SK-N-SH treated with all-trans-retinoic acid at 6 μM for 48 hours (cell line): ENCODE measurements around the gene NBEAL1.
A peak's percentile ranks its signal among the peaks of the same experiment; 100 is the strongest.
"Not testable (repeated sequence)": the region's sequence is repeated elsewhere in the genome, so short reads cannot be mapped to it uniquely, and the experiment has no call there.

Experiments used
- ATAC-seq: fragments of 200-7000 bp; cut with Tn5 transposase; 3 replicates; pipeline ENCODE4 v1.9.1; 2020; ENCODE audit warnings: mild to moderate bottlenecking, moderate library complexity
- BACH2 ChIP-seq: fragments of 250-450 bp; sonication (Bioruptor Pico); IDR thresholded peaks from 2 replicates; pipeline ENCODE4 v1.9.0; 2021; ENCODE audit warnings: mild to moderate bottlenecking, borderline replicate concordance
- ESRRG ChIP-seq: fragments of 250-450 bp; sonication (Bioruptor Pico); IDR thresholded peaks from 2 replicates; pipeline ENCODE4 v1.6.1; 2021; ENCODE audit warnings: mild to moderate bottlenecking
- RARB ChIP-seq: fragments of 250-450 bp; sonication (Bioruptor Pico); IDR thresholded peaks from 2 replicates; pipeline ENCODE4 v1.8.0; 2021; ENCODE audit warnings: mild to moderate bottlenecking, moderate library complexity
- SNAI2 ChIP-seq: fragments of 250-450 bp; sonication (Bioruptor Pico); IDR thresholded peaks from 2 replicates; pipeline ENCODE4 v1.5.0; 2020; ENCODE audit warnings: mild to moderate bottlenecking, moderate library complexity
- TOX ChIP-seq: fragments of 250-450 bp; sonication (Bioruptor Pico); IDR thresholded peaks from 2 replicates; pipeline ENCODE4 v1.8.0; 2021; ENCODE audit warnings: mild to moderate bottlenecking, moderate library complexity, borderline replicate concordance
- ZC3H10 ChIP-seq: fragments of 250-450 bp; sonication (Bioruptor Pico); IDR thresholded peaks from 2 replicates; pipeline ENCODE4 v1.5.1; 2021; ENCODE audit warnings: mild to moderate bottlenecking, moderate library complexity
- ZFP3 ChIP-seq: fragments of 250-450 bp; sonication (Bioruptor Pico); IDR thresholded peaks from 2 replicates; pipeline ENCODE4 v1.5.0; 2020; ENCODE audit warnings: mild to moderate bottlenecking, moderate library complexity
- ZFP30 ChIP-seq: fragments of 450-650 bp; formaldehyde crosslinking; IDR thresholded peaks from 2 replicates; pipeline ENCODE4 v1.5.0; 2022; ENCODE audit warnings: mild to moderate bottlenecking, moderate library complexity
- ZNF565 ChIP-seq: fragments of 450-650 bp; formaldehyde crosslinking; conservative IDR thresholded peaks from 2 replicates; pipeline ENCODE4 v1.5.0; 2020; ENCODE audit warnings: low read depth, mild to moderate bottlenecking, moderate library complexity
- ZNF8 ChIP-seq: fragments of 450-650 bp; formaldehyde crosslinking; IDR thresholded peaks from 2 replicates; pipeline ENCODE4 v1.5.0; 2020; ENCODE audit warnings: mild to moderate bottlenecking, moderate library complexity
- TF ChIP-seq, protein P1 (sequence below): fragments of 250-450 bp; sonication (Bioruptor Pico); IDR thresholded peaks from 2 replicates; pipeline ENCODE4 v1.5.1; 2020; ENCODE audit warnings: low read depth, mild to moderate bottlenecking, moderate library complexity
- TF ChIP-seq, protein P2 (sequence below): fragments of 250-450 bp; sonication (Bioruptor Pico); IDR thresholded peaks from 2 replicates; pipeline ENCODE4 v1.8.0; 2020; ENCODE audit warnings: mild to moderate bottlenecking, moderate library complexity, borderline replicate concordance
- TF ChIP-seq, protein P3 (sequence below): fragments of 250-450 bp; sonication (Bioruptor Pico); IDR thresholded peaks from 2 replicates; pipeline ENCODE4 v1.8.0; 2021; ENCODE audit warnings: low read depth, mild to moderate bottlenecking, moderate library complexity, borderline replicate concordance
- TF ChIP-seq, protein P4 (sequence below): fragments of 250-450 bp; sonication (Bioruptor Pico); IDR thresholded peaks from 2 replicates; pipeline ENCODE4 v1.5.0; 2020; ENCODE audit warnings: mild to moderate bottlenecking, moderate library complexity

NBEAL1 gene

DNA sequence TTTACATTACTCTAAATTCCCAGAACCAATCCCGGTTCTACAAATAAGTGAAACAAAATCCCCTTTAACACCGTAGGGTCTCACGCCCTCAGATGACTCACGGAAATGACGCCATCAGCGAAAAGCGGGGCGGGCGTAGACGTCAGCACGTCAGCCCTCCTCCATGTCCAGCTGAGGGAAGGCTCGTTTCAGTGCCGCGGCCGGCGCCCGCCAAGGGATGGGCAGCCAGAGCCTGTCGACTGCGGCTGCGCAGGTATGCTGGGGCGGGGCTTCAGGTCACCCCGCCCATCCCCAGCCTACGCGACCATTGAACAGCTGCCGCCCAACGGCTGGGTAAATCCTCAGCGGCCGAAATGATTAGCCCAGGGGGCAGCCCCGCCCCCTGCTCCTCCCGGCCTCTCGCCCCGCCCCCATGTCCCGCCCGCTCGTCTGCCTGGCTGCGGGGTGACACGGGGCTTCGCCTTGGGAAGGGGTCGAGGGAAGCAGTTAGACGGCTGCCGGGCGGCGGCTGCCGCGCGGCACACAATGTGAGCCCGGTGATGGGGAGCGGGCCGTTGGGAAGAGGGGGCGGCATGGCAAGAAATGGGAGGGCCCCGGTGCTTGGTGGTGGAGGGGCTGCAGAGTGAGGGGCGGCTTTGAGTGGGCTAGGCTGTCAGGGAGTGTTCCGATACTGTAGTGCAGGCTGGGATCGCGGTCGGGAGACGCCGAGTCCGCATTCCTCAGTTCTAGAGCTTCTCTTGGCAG, at the start of gene NBEAL1:
NBEAL1 (plus strand) TSS at position 420 of the 744 bp plus-strand sequence. CDS start 1,510 bp downstream, outside the sequence.
- TF ChIP-seq, protein P1, sequence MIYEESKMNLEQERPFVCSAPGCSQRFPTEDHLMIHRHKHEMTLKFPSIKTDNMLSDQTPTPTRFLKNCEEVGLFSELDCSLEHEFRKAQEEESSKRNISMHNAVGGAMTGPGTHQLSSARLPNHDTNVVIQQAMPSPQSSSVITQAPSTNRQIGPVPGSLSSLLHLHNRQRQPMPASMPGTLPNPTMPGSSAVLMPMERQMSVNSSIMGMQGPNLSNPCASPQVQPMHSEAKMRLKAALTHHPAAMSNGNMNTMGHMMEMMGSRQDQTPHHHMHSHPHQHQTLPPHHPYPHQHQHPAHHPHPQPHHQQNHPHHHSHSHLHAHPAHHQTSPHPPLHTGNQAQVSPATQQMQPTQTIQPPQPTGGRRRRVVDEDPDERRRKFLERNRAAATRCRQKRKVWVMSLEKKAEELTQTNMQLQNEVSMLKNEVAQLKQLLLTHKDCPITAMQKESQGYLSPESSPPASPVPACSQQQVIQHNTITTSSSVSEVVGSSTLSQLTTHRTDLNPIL: 0 out of 2 replicates have a peak, but pooled peaks have one; percentile 28
- TF ChIP-seq, protein P2, sequence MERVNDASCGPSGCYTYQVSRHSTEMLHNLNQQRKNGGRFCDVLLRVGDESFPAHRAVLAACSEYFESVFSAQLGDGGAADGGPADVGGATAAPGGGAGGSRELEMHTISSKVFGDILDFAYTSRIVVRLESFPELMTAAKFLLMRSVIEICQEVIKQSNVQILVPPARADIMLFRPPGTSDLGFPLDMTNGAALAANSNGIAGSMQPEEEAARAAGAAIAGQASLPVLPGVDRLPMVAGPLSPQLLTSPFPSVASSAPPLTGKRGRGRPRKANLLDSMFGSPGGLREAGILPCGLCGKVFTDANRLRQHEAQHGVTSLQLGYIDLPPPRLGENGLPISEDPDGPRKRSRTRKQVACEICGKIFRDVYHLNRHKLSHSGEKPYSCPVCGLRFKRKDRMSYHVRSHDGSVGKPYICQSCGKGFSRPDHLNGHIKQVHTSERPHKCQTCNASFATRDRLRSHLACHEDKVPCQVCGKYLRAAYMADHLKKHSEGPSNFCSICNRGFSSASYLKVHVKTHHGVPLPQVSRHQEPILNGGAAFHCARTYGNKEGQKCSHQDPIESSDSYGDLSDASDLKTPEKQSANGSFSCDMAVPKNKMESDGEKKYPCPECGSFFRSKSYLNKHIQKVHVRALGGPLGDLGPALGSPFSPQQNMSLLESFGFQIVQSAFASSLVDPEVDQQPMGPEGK (CRISPR knock-in tag): no peak
- ATAC-seq: peak; percentile 92

DNA sequence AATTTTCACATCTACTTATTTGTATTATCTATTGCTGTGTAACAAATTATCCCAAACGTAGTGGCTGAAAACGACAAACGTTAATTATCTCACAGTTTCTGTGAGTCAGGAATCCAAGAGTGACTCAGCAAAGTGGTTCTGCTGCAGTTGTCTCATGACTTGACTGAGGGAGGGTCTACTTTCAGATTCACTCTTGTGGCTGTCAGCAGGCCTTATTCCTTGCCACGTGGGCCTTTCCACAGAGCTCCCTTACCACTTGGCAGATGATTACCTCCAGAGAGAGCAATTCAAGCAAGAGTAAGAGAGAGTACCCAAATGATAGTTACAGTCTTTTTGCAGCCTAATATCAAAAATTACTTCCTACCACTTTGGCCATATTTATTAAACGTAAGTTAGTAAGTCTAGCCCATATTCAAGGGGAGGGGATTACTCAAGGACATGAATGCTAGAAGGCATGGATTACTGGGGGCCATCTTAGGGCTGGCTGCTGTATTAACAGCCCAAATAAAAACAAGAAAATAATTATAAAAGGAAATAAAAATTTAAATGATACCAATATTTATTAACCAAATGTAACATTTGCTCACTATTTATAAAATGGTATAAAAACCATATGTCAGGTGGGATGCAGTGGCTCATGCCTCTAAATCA, 48.7 kb upstream of the NBEAL1 start:
- TF ChIP-seq RARB (CRISPR knock-in tag) (no peak), BACH2 (CRISPR knock-in tag) (no peak), ESRRG (CRISPR knock-in tag) (no peak), ZFP3 (CRISPR knock-in tag) (no peak), ZFP30 (no peak), ZNF565 (CRISPR knock-in tag) (no peak), ZC3H10 (CRISPR knock-in tag) (no peak), ZNF8 (no peak), SNAI2 (CRISPR knock-in tag) (no peak), TOX (CRISPR knock-in tag) (no peak)
- TF ChIP-seq, protein P2 (CRISPR knock-in tag): no peak
- TF ChIP-seq, protein P3, sequence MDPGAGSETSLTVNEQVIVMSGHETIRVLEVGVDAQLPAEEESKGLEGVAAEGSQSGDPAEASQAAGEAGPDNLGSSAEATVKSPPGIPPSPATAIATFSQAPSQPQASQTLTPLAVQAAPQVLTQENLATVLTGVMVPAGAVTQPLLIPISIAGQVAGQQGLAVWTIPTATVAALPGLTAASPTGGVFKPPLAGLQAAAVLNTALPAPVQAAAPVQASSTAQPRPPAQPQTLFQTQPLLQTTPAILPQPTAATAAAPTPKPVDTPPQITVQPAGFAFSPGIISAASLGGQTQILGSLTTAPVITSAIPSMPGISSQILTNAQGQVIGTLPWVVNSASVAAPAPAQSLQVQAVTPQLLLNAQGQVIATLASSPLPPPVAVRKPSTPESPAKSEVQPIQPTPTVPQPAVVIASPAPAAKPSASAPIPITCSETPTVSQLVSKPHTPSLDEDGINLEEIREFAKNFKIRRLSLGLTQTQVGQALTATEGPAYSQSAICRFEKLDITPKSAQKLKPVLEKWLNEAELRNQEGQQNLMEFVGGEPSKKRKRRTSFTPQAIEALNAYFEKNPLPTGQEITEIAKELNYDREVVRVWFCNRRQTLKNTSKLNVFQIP (CRISPR knock-in tag): no peak
- TF ChIP-seq, protein P4, sequence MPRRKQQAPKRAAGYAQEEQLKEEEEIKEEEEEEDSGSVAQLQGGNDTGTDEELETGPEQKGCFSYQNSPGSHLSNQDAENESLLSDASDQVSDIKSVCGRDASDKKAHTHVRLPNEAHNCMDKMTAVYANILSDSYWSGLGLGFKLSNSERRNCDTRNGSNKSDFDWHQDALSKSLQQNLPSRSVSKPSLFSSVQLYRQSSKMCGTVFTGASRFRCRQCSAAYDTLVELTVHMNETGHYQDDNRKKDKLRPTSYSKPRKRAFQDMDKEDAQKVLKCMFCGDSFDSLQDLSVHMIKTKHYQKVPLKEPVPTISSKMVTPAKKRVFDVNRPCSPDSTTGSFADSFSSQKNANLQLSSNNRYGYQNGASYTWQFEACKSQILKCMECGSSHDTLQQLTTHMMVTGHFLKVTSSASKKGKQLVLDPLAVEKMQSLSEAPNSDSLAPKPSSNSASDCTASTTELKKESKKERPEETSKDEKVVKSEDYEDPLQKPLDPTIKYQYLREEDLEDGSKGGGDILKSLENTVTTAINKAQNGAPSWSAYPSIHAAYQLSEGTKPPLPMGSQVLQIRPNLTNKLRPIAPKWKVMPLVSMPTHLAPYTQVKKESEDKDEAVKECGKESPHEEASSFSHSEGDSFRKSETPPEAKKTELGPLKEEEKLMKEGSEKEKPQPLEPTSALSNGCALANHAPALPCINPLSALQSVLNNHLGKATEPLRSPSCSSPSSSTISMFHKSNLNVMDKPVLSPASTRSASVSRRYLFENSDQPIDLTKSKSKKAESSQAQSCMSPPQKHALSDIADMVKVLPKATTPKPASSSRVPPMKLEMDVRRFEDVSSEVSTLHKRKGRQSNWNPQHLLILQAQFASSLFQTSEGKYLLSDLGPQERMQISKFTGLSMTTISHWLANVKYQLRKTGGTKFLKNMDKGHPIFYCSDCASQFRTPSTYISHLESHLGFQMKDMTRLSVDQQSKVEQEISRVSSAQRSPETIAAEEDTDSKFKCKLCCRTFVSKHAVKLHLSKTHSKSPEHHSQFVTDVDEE (CRISPR knock-in tag): no peak
- TF ChIP-seq, all 23 proteins: peak for 0
- no peak for ATAC-seq

DNA sequence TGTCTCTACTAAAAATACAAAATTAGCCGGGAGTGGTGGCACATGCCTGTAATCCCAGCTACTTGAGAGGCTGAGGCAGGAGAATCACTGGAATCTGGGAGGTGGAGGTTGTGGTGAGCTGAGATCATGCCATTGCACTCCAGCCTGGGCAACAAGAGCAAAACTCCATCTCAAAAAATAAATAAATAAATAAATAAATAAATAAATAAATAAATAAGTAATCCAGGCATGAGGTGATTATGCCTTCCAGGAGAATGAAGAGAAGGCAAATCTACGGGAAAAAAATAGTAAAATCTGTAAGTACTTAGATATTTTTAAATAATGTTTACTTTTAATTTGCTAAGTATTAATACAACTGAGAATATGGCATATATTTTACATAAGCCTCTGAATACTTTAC, 45.3 kb upstream of the NBEAL1 start:
- not testable (repeated sequence) for ATAC-seq

DNA sequence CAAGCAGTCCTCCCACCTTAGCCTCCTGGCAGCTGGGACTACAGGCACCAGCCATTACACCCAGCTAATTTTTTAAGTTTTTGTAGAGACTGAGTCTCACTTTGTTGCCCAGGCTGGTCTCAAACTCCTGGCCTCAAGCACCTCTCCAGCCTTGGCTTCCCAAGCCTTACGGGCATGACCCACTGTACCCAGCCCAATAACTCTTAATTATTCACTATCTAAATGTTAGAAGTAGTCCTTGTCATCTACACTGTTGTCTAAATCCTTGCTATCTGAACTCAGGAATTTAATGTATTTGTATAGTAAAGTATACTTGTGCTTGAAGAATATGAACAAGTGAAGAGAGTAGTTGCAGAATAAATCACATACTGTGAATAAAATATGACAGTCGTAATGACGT, 37.9 kb upstream of the NBEAL1 start:
- no peak for ATAC-seq
- TF ChIP-seq TOX (CRISPR knock-in tag): no peak
- TF ChIP-seq, protein P2 (CRISPR knock-in tag): no peak
- TF ChIP-seq, all 23 proteins: peak for 0
